Measurements from ENCODE around the gene IGF2R. TPM values are rescaled to one million over a fixed set of nuclear protein-coding genes. Genes with fewer than 3 reads are reported as not detected.
A peak's percentile ranks its signal among the peaks of the same experiment; 100 is the strongest.

The IGF2R gene
- total and polyA plus RNA-seq, 5 donors from 2014 or later = 8.8 to 71.2 (median 10.0) TPM

DNA sequence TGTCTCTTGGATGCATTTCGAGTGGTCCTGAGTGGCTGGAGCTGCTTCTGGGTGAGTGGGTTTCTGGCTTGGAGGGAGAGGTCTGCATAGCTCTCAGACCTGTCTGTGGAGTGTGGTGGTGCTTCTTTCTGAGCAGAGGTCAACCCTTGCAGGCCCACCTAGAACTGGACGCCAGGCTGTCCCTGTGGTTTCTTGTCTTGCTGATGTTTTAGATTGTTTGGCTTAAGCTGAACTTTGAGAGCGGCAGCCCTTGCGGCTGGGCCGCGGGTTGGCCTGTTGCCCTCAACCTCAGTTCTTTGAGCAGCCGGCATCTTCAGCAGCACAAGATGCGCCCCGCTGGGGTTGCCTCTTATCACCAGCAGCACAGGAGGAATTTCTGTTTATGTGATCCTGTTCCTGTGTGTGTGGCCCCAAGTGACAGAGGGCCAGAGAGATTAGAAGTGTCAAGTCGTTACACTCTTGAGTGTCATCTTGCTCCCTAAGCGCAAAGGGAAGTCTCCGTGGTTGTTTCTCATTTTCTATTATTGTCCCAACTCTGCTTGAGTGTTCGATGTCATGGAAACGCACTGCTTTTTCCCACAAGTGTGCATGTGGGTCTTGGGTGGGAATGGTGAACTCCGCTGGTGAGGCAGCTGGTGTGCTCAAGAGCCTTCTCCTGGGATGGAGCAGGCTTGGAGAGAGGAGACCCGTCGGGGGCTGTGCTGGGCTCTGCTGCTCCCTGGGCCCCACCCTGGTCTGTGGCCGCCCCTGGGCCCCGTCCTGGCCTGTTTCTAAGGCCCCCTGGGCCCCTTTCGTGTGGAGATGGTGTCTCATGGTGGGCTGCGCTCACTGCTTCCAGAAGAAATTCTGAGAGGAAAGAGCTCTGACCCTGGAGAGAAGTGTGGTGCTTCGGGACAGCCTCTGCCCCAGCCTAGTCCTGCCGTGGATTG is 132.7 kb downstream of the IGF2R start:
- Histone ChIP-seq H3K27ac (ENCODE audit: insufficient read depth, low read length, poor library complexity, severe bottlenecking) (no peak overlapping the region), H3K4me1 (ENCODE audit: control insufficient read depth, insufficient read depth, low read length, poor library complexity, severe bottlenecking) (no peaks in the 10 kb centered on the region), H3K36me3 (ENCODE audit: control insufficient read depth, insufficient read depth, low read length) (peaks cover 67% of the 10 kb centered on the region), H3K4me3 (ENCODE audit: low read depth, low read length) (no peak overlapping the region), H3K27me3 (ENCODE audit: control insufficient read depth, insufficient read depth, low read length) (no peaks in the 10 kb centered on the region), H3K9me3 (ENCODE audit: control insufficient read depth in 2 of 2, low read length in 2 of 2) (no peaks in the 10 kb centered on the region)
- H3K27me3 Mint-ChIP-seq = no peaks in the 10 kb centered on the region
- ATAC-seq (ENCODE audit: low read depth in 2 of 2) (no peak), DNase-seq (no peak)
- H3K4me3 Mint-ChIP-seq = no peak overlapping the region
- peaks cover 3 to 6% (median 4%) of the 10 kb centered on the region in 4 donors for H3K4me1 Mint-ChIP-seq
- peaks cover 54% of the 10 kb centered on the region for H3K36me3 Mint-ChIP-seq
- no peaks in the 10 kb centered on the region for H3K9me3 Mint-ChIP-seq
- peak overlapping the region in 1 of 3 donors; percentile 50 for H3K27ac Mint-ChIP-seq

DNA sequence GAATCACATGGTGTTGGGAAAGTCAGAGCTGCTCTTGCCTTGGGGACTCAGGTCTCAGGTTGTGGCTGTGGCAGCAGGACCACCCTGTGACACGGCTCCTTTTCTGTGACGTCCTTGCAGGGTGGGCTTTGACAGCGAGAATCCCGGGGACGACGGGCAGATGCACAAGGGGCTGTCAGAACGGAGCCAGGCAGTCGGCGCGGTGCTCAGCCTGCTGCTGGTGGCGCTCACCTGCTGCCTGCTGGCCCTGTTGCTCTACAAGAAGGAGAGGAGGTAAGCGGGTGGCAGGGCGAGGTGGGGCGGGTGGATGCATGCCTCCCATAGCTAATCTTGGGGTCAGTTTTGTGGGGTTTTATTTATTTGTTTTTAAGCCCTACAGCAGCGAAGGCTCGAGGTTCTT is 133.5 kb downstream of the IGF2R start:
- H3K4me3 ChIP-seq (ENCODE audit: low read depth, low read length) = no peak overlapping the region
- Mint-ChIP-seq H3K4me3 (no peak overlapping the region), H3K36me3 (peaks cover 49% of the 10 kb centered on the region)

DNA sequence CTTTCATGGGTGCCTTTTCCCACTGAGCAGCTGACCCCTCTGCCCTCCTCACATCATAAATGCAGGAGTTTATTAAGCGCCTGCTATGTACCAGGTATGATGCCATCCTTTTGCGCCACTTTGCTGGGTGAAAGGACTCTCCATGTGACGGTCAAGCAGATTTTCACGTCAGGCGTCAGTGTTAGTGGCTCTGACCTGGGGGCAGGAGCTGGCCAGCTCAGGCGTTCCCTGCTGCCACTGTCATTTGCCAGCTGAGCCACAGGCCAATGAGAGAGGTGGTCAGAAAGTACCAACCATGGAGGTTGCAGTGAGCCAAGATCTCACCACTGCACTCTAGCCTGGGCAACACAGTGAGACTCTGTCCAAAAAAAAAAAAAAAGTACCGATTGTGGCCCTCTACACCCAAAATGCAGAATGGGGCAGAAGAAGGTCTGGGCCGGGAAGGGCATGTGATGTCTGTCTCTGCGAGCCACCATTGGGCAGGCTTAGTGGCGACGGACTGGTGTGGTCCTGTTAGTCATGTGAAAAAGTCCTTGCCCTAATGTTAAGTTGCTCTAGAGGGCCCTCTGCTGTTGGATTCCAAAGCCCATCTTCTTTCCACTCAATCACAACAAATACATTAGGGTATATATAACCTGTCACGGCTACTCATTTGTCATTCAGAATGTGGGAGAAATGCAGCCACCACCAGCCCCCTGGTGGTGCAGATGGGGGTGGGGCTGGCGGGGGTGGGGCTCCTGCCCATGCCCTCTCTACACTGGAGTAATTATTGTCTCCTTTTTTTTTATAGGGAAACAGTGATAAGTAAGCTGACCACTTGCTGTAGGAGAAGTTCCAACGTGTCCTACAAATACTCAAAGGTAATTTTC is 134.3 kb downstream of the IGF2R start:
- no peak overlapping the region for H3K27ac ChIP-seq (ENCODE audit: insufficient read depth, low read length, poor library complexity, severe bottlenecking)
- no peak overlapping the region for H3K4me3 Mint-ChIP-seq
- H3K27me3 ChIP-seq (ENCODE audit: control insufficient read depth, insufficient read depth, low read length) = no peaks in the 10 kb centered on the region
- H3K36me3 Mint-ChIP-seq = peaks cover 45% of the 10 kb centered on the region
- H3K9me3 Mint-ChIP-seq = no peaks in the 10 kb centered on the region
- no peaks in the 10 kb centered on the region for H3K4me1 ChIP-seq (ENCODE audit: control insufficient read depth, insufficient read depth, low read length, poor library complexity, severe bottlenecking)
- ATAC-seq (ENCODE audit: low read depth in 2 of 2) (no peak), DNase-seq (peak in 2 of 3 donors; percentile 5 to 45)
- H3K9me3 ChIP-seq (ENCODE audit: control insufficient read depth in 2 of 2, low read length in 2 of 2) = no peaks in the 10 kb centered on the region
- peaks cover 5% of the 10 kb centered on the region in 4 donors for H3K4me1 Mint-ChIP-seq
- no peak overlapping the region for H3K27ac Mint-ChIP-seq
- no peak overlapping the region for H3K4me3 ChIP-seq (ENCODE audit: low read depth, low read length)
- peaks cover 56% of the 10 kb centered on the region for H3K36me3 ChIP-seq (ENCODE audit: control insufficient read depth, insufficient read depth, low read length)
- no peaks in the 10 kb centered on the region for H3K27me3 Mint-ChIP-seq

More for the DNA sequence above, 133.5 kb downstream of the IGF2R start:
- no peak overlapping the region for H3K27ac ChIP-seq (ENCODE audit: insufficient read depth, low read length, poor library complexity, severe bottlenecking)
- H3K4me1 Mint-ChIP-seq = peaks cover 3 to 5% (median 4%) of the 10 kb centered on the region in 4 donors
- no peaks in the 10 kb centered on the region for H3K27me3 ChIP-seq (ENCODE audit: control insufficient read depth, insufficient read depth, low read length)
- H3K27ac Mint-ChIP-seq = no peak overlapping the region
- H3K9me3 ChIP-seq (ENCODE audit: control insufficient read depth in 2 of 2, low read length in 2 of 2) = no peaks in the 10 kb centered on the region
- H3K36me3 ChIP-seq (ENCODE audit: control insufficient read depth, insufficient read depth, low read length) = peaks cover 61% of the 10 kb centered on the region
- DNase-seq (no peak), ATAC-seq (ENCODE audit: low read depth in 2 of 2) (no peak)
- no peaks in the 10 kb centered on the region for H3K27me3 Mint-ChIP-seq
- no peaks in the 10 kb centered on the region for H3K4me1 ChIP-seq (ENCODE audit: control insufficient read depth, insufficient read depth, low read length, poor library complexity, severe bottlenecking)
- H3K9me3 Mint-ChIP-seq = no peaks in the 10 kb centered on the region

DNA sequence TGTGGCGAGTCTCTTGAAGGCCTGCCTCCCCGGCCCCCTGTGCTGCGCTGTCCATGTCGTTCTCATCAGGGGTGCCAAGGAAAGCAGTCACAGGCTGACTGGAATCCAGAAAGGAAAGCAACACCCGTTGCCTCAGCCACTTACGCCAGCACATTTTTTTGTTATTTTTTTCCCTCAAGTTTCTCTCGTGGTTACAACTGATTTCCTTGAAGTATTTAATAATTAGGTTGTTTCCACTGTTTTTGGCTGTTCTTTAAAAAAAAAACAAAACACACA is 134.9 kb downstream of the IGF2R start:
- Histone ChIP-seq H3K9me3 (ENCODE audit: control insufficient read depth in 2 of 2, low read length in 2 of 2) (no peaks in the 10 kb centered on the region), H3K27ac (ENCODE audit: insufficient read depth, low read length, poor library complexity, severe bottlenecking) (no peak overlapping the region), H3K4me1 (ENCODE audit: control insufficient read depth, insufficient read depth, low read length, poor library complexity, severe bottlenecking) (no peaks in the 10 kb centered on the region), H3K27me3 (ENCODE audit: control insufficient read depth, insufficient read depth, low read length) (no peaks in the 10 kb centered on the region), H3K36me3 (ENCODE audit: control insufficient read depth, insufficient read depth, low read length) (peaks cover 52% of the 10 kb centered on the region), H3K4me3 (ENCODE audit: low read depth, low read length) (no peak overlapping the region)
- no peaks in the 10 kb centered on the region for H3K27me3 Mint-ChIP-seq
- H3K4me3 Mint-ChIP-seq = no peak overlapping the region
- H3K27ac Mint-ChIP-seq = no peak overlapping the region
- H3K9me3 Mint-ChIP-seq = no peaks in the 10 kb centered on the region
- ATAC-seq (ENCODE audit: low read depth in 2 of 2) = no peak
- H3K36me3 Mint-ChIP-seq = peaks cover 42% of the 10 kb centered on the region
- DNase-seq = no peak
- H3K4me1 Mint-ChIP-seq = peaks cover 5 to 8% (median 5%) of the 10 kb centered on the region in 4 donors

DNA sequence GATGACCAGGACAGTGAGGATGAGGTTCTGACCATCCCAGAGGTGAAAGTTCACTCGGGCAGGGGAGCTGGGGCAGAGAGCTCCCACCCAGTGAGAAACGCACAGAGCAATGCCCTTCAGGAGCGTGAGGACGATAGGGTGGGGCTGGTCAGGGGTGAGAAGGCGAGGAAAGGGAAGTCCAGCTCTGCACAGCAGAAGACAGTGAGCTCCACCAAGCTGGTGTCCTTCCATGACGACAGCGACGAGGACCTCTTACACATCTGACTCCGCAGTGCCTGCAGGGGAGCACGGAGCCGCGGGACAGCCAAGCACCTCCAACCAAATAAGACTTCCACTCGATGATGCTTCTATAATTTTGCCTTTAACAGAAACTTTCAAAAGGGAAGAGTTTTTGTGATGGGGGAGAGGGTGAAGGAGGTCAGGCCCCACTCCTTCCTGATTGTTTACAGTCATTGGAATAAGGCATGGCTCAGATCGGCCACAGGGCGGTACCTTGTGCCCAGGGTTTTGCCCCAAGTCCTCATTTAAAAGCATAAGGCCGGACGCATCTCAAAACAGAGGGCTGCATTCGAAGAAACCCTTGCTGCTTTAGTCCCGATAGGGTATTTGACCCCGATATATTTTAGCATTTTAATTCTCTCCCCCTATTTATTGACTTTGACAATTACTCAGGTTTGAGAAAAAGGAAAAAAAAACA is 136.1 kb downstream of the IGF2R start:
- no peak overlapping the region for H3K4me3 ChIP-seq (ENCODE audit: low read depth, low read length)
- no peaks in the 10 kb centered on the region for H3K9me3 ChIP-seq (ENCODE audit: control insufficient read depth in 2 of 2, low read length in 2 of 2)
- peaks cover 47% of the 10 kb centered on the region for H3K36me3 ChIP-seq (ENCODE audit: control insufficient read depth, insufficient read depth, low read length)
- no peak overlapping the region for H3K4me3 Mint-ChIP-seq
- H3K27me3 ChIP-seq (ENCODE audit: control insufficient read depth, insufficient read depth, low read length) = no peaks in the 10 kb centered on the region
- peak overlapping the region in 2 of 3 donors; percentile 44 to 75 for H3K27ac Mint-ChIP-seq
- peaks cover 4 to 16% (median 10%) of the 10 kb centered on the region in 4 donors for H3K4me1 Mint-ChIP-seq
- H3K27me3 Mint-ChIP-seq = no peaks in the 10 kb centered on the region
- DNase-seq (no peak), ATAC-seq (ENCODE audit: low read depth in 2 of 2) (no peak)
- H3K4me1 ChIP-seq (ENCODE audit: control insufficient read depth, insufficient read depth, low read length, poor library complexity, severe bottlenecking) = no peaks in the 10 kb centered on the region
- no peak overlapping the region for H3K27ac ChIP-seq (ENCODE audit: insufficient read depth, low read length, poor library complexity, severe bottlenecking)
- H3K9me3 Mint-ChIP-seq = no peaks in the 10 kb centered on the region
- H3K36me3 Mint-ChIP-seq = peaks cover 39% of the 10 kb centered on the region

DNA sequence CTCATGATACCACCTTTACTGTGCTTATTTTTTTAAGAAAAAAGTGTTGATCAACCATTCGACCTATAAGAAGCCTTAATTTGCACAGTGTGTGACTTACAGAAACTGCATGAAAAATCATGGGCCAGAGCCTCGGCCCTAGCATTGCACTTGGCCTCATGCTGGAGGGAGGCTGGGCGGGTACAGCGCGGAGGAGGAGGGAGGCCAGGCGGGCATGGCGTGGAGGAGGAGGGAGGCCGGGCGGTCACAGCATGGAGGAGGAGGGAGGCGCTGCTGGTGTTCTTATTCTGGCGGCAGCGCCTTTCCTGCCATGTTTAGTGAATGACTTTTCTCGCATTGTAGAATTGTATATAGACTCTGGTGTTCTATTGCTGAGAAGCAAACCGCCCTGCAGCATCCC is 137.1 kb downstream of the IGF2R start:
- H3K27me3 ChIP-seq (ENCODE audit: control insufficient read depth, insufficient read depth, low read length) = no peaks in the 10 kb centered on the region
- Mint-ChIP-seq H3K4me1 (peaks cover 5 to 19% (median 13%) of the 10 kb centered on the region in 4 donors), H3K27me3 (no peaks in the 10 kb centered on the region), H3K27ac (no peak overlapping the region), H3K9me3 (no peaks in the 10 kb centered on the region), H3K4me3 (no peak overlapping the region), H3K36me3 (peaks cover 42% of the 10 kb centered on the region)
- DNase-seq = no peak
- ATAC-seq (ENCODE audit: low read depth in 2 of 2) = no peak
- H3K4me3 ChIP-seq (ENCODE audit: low read depth, low read length) = no peak overlapping the region
- no peak overlapping the region for H3K27ac ChIP-seq (ENCODE audit: insufficient read depth, low read length, poor library complexity, severe bottlenecking)
- H3K36me3 ChIP-seq (ENCODE audit: control insufficient read depth, insufficient read depth, low read length) = peaks cover 46% of the 10 kb centered on the region
- H3K9me3 ChIP-seq (ENCODE audit: control insufficient read depth in 2 of 2, low read length in 2 of 2) = no peaks in the 10 kb centered on the region
- no peaks in the 10 kb centered on the region for H3K4me1 ChIP-seq (ENCODE audit: control insufficient read depth, insufficient read depth, low read length, poor library complexity, severe bottlenecking)

DNA sequence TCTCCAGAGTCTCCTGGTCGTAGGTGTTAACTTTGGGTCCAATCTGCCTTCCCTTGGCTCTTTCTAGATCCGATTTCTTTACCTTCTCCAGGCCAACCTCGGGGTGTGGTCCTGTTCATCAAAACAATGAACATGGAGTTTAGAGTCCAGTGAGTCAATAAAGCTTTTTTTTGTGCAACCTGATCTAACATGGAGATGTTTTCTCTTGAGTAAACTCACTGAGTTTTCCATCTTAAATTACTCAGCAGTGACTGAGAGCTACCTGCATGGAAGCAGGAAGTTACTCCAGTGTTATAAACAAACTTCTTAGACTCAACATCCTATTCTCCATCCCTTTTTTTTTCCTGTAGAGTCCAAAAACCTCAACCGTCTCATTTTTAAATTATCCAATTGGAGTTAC is 137.8 kb downstream of the IGF2R start:
- Histone ChIP-seq H3K27ac (ENCODE audit: insufficient read depth, low read length, poor library complexity, severe bottlenecking) (no peak overlapping the region), H3K27me3 (ENCODE audit: control insufficient read depth, insufficient read depth, low read length) (no peaks in the 10 kb centered on the region), H3K4me3 (ENCODE audit: low read depth, low read length) (no peak overlapping the region), H3K4me1 (ENCODE audit: control insufficient read depth, insufficient read depth, low read length, poor library complexity, severe bottlenecking) (no peaks in the 10 kb centered on the region), H3K36me3 (ENCODE audit: control insufficient read depth, insufficient read depth, low read length) (peaks cover 43% of the 10 kb centered on the region), H3K9me3 (ENCODE audit: control insufficient read depth in 2 of 2, low read length in 2 of 2) (no peaks in the 10 kb centered on the region)
- Mint-ChIP-seq H3K4me3 (no peak overlapping the region), H3K9me3 (no peaks in the 10 kb centered on the region), H3K27ac (peak overlapping the region in 1 of 3 donors; percentile 32), H3K4me1 (peaks cover 5 to 19% (median 13%) of the 10 kb centered on the region in 4 donors), H3K27me3 (no peaks in the 10 kb centered on the region), H3K36me3 (peaks cover 39% of the 10 kb centered on the region)
- ATAC-seq (ENCODE audit: low read depth in 2 of 2) (no peak), DNase-seq (no peak)
